GM12875 (cell line): ENCODE measurements around the gene RHPN2.
"Not testable (repeated sequence)": the region's sequence is repeated elsewhere in the genome, so short reads cannot be mapped to it uniquely, and the experiment has no call there.

Experiments used
- H3K4me3 ChIP-seq: one replicate; pipeline ENCODE4 v1.5.1; 2011; ENCODE audit warnings: low read depth, low read length, control low read depth
- TF ChIP-seq, protein P1 (sequence below): IDR thresholded peaks from 2 replicates; pipeline ENCODE4 v1.5.1; 2011; ENCODE audit warnings: low read depth, mild to moderate bottlenecking, control low read depth, inconsistent platforms, low read length, moderate library complexity, borderline replicate concordance; ENCODE audit not compliant: insufficient read depth

Gene RHPN2

DNA sequence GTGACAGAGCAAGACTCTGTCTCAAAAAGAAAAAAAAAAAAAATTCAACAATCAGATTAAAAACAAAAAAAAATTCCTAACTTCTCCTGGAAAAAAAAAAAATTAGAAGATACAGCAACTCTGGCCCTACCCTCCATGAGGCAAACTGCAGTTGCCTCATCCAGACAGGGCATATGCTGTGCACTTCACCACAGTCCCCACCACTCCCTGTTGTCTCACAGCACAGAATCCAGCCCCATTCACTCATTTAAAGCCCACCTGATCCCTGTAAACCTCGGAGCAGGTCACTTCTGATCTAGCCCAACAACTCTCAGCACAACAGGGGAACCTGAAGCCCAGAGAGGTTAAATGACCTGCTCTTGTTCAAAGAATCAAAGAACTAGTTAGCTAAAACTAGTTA lies 24.9 kb downstream of the RHPN2 start:
- no peak overlapping the region for H3K4me3 ChIP-seq
- TF ChIP-seq, protein P1, sequence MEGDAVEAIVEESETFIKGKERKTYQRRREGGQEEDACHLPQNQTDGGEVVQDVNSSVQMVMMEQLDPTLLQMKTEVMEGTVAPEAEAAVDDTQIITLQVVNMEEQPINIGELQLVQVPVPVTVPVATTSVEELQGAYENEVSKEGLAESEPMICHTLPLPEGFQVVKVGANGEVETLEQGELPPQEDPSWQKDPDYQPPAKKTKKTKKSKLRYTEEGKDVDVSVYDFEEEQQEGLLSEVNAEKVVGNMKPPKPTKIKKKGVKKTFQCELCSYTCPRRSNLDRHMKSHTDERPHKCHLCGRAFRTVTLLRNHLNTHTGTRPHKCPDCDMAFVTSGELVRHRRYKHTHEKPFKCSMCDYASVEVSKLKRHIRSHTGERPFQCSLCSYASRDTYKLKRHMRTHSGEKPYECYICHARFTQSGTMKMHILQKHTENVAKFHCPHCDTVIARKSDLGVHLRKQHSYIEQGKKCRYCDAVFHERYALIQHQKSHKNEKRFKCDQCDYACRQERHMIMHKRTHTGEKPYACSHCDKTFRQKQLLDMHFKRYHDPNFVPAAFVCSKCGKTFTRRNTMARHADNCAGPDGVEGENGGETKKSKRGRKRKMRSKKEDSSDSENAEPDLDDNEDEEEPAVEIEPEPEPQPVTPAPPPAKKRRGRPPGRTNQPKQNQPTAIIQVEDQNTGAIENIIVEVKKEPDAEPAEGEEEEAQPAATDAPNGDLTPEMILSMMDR = no peak

DNA sequence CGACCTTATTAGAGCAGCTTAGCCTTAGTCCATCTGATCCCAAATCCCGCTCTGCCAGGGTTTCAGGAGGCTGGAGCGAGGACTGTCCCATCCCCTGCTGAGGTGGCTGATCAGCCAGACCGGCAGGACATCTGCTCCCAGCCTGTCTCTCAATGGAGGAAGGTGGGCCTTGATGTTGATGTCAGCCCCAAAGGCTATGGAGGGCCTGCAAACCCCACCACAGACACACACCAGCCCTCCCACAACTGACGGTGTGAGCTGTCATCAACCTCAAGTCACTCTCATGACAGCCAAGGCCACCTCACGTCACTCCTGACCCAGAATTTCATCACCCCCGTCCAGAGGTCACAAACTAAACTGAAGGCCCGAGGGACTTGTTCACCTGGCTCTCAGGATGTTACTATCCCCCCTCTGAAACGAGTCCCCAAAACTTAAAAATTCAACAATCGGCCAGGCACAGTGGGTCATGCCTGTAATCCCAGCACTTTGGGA lies 25.5 kb downstream of the RHPN2 start:
- TF ChIP-seq, protein P1 = no peak
- H3K4me3 ChIP-seq = no peak overlapping the region

DNA sequence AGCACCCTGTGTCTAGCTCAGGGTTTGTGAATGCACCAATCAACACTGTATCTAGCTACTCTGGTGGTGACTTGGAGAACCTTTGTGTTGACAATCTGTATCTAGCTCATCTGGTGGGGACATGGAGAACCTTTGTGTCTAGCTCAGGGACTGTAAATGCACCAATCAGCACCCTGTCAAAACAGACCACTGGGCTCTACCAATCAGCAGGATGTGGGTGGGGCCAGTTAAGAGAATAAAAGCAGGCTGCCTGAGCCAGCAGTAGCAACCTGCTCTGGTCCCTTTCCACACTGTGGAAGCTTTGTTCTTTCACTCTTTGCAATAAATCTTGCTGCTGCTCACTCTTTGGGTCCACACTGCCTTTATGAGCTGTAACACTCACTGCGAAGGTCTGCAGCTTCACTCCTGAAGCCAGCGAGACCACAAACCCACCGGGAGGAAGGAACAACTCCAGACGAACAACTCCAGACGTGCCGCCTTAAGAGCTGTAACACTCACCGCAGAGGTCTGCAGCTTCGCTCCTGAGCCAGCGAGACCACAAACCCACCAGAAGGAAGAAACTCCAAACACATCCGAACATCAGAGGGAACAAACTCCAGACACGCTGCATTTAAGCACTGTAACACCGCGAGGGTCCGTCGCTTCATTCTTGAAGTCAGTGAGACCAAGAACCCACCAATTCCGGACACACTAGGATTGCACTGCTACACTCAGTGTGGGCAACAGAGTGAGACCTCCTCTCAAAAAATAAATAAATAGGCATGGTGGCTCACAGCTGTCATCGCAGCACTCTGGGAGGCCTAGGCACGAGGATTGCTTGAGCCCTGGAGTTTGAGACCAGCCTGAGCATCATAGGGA lies 27.3 kb downstream of the RHPN2 start:
- not testable (repeated sequence) for H3K4me3 ChIP-seq

DNA sequence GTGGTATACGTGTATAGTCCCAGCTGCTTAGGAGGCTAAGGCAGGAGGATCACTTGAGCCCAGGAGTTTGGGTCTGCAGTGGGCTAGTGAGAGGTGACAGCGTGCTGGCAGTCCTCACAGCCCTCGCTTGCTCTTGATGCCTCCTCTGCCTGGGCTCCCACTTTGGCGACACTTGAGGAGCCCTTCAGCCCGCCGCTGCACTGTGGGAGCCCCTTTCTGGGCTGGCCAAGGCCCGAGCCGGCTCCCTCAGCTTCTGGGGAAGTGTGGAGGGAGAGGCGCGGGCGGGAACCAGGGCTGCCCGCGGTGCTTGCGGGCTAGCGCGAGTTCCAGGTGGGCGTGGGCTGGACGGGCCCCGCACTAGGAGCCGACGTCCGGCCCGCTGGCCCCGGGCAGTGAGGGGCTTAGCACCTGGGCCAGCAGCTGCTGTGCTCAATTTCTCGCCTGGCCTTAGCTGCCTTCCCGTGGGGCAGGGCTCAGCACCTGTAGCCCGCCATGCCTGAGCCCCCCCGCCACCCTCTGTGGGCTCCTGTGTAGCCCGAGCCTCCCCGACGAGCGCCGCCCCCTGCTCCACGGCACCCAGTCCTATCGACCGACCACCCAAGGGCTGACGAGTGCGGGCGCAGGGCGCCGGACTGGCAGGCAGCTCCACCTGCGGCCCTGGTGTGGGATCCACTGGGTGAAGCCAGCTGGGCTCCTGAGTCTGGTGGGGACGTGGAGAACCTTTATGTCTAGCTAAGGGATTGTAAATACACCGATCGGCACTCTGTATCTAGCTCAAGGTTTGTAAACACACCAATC lies 28.1 kb downstream of the RHPN2 start:
- H3K4me3 ChIP-seq = not testable (repeated sequence)

DNA sequence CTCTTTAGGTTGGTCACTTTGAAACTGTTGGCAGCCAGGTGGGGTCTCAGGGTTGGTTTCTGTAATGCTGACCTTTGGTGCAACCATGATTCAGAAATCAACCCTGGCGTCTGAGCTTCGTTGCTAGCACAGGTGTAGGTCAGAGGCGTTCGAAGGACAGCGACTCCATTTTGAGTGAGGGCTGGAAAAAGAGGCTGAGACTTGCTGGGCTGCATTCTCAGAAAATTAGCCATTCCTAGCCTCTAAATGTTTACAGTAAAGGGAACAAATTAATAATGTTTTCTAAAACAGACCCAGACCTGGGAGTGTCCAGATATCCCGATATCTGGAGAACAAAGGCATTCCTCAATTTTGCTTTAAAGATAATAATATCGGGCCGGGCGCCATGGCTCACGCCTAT lies 29.2 kb downstream of the RHPN2 start:
- H3K4me3 ChIP-seq = no peak overlapping the region
- TF ChIP-seq, protein P1 = no peak

DNA sequence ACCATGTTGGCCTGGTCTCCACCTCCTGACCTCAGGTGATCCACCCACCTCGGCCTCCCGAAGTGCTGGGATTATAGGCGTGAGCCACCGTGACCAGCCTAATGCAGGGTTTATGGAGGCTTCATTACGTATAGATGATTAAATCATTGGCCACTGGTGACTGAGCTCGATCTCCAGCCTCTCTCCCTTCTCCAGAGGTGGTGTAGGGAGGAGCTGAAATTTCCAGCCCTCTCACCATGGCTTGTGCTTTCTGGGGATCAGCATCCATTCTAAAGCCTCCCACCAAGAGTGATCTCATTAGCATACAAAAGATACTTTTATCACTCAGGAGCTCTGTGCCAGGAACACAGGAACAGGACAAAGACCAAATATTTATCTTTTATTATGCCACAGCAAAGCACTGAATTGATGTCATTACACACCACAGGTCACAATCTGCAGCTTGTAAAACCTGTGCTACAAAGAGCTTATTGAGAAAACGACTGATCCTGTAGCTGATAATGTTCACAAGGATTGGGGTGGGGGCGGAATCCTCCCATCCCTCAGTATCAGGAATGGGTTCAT lies 32.4 kb downstream of the RHPN2 start:
- no peak overlapping the region for H3K4me3 ChIP-seq

DNA sequence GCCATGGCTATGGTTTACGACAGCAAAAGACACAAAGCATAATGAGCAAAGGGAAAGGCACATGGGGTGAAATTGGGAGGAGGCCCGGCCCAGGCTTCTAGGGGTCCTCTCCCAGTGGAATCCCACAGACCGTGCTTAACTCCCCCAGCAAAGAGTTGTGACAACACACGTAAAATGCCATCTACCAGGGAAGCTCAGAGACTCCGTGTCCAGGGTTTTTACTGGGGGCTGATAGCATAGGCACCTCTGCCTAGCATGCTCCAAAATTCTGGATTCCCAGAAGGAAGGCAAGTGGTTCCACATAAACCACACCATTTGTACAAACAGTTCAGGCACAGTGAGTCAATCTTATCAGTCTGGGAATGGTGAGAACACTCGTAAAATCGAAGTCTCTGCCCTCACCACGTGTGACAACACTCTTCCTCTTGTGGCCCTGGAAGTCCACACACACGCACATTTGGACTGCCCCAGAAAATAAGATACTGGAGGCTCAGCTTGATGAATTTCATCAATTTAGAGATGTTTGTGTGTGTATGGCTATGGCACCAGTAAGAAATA lies 34.9 kb downstream of the RHPN2 start:
- H3K4me3 ChIP-seq = no peak overlapping the region
- TF ChIP-seq, protein P1 = no peak

More for the DNA sequence above, 32.4 kb downstream of the RHPN2 start:
- TF ChIP-seq, protein P1 = no peak

DNA sequence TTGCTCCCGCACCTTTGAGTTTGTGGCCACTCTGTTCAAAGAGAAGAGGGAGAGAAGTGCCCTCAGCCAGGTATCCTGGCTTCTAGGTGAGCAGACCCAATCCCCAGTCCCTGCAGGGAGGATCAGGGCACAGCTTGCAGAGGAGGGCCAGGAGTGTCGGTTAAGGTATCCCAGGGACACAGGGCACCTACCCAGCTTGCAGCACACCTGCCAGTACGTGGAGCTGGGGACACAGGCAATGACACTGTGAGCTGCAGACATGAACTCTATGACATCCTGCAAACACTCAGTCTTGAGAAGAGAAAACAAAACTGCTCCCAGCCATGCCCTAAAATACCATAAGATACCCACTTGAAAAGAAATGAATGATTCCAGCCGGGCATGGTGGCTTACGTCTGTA lies 38.1 kb downstream of the RHPN2 start:
- not testable (repeated sequence) for H3K4me3 ChIP-seq

DNA sequence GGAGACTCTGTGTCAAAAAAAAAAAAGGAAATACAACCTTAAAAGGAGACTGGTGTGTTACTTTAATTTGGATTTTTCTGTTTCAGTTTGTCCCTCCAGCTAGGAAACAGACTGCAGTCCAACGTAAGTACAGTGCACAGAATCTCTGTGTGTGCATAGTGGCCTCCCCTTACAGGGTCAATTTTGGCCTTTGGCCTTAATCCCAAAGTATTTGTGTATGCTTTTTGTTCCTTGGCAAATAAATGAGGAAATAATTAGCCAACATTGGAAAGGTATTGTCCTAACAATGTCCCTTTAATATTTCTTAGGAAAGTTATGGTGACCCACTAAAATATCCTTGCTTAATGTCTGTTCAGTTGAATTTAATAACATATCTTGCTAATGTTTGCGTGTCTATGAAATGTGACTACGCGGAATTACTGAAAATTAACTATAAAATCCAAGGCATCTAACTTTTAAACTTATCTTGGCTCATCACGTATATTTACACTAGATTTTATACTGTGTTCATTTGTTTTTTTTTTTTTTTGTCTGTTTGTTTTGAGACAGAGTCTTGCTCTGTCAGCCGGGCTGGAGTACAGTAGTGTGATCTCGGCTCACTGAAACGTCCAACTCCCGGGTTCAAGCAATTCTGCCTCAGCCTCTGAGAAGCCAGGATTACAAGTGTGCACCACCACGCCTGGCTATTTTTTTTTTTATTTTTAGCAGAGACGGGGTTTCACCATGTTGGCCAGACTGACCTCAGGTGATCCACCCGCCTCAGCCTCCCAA lies 39.0 kb downstream of the RHPN2 start:
- not testable (repeated sequence) for H3K4me3 ChIP-seq
